EH (cell line): ENCODE results near the gene UNC5CL.

Source experiments
- DNase-seq: peaks from one replicate; pipeline ENCODE4 v3.0.0-alpha.2; 2015; ENCODE audit warnings: low read depth

UNC5CL gene

DNA sequence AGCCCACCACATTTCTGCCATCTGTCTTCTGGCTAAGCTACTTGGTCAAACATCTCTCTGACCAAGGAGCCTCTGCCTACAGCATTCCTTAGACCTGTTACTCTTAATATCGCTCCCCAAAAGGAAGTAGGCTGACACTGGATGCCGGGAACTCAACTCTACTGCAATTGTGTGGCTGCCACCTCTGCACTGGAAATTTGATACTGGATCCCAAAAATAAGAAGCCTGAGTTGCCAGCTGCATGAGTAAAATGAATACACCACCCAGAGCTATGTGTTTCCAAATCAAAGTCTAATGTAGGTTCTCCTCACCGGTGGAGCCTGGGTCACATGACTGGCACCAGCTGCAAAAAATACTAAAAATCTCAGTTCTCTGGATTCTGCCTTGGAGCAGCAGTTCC lies 36.9 kb downstream of the UNC5CL start:
- DNase-seq: no peak

DNA sequence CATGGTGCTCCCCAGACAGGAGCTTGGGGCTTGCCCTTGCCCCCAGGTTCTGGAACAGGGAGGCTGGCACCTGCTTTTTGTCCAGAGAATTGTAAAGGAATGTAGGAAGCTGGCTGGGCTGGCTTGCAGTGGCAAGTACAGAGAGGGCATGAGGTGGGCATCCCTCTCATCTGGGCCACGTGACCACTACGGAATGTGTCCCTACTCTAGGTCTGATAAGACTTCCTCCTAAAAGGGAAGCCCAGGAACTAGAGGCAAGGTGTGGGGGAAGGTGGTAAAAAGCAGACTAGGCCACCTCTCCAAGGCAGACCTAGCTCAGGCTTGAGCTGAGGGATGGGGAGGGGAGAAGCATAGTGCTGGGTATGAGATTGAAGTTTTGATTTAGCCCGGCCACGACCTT lies 38.8 kb downstream of the UNC5CL start:
- no peak for DNase-seq

DNA sequence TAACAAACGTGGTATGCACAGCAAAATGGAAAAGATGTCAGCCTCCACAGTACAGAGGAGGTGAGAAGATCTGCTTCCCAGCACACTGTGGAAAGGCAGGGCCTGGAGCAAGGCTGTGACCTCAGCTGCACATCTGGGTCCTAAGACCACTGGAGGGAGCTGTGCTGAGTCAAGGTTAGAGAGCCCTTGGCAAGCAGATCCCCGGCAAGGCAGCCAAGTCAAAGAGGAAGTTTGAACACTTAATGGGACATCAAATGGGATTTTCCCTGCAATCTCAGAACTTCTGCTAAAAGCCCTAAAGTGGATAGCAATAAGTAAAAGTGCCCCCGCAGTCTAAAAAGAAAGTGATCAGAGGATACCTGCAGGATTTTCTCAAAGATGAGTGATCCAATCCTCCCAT lies 39.5 kb downstream of the UNC5CL start:
- DNase-seq: peak; percentile 56

GRCh38 chr6:40998661-40999060 lies 40.4 kb downstream of the UNC5CL start:
- no peak for DNase-seq

- peak; percentile 73 for DNase-seq
Measured at GRCh38 chr6:40997234-40997957, 41.6 kb downstream of the UNC5CL start.

- peak; percentile 21 for DNase-seq
Measured at GRCh38 chr6:40996591-40997233, 42.3 kb downstream of the UNC5CL start.

DNA sequence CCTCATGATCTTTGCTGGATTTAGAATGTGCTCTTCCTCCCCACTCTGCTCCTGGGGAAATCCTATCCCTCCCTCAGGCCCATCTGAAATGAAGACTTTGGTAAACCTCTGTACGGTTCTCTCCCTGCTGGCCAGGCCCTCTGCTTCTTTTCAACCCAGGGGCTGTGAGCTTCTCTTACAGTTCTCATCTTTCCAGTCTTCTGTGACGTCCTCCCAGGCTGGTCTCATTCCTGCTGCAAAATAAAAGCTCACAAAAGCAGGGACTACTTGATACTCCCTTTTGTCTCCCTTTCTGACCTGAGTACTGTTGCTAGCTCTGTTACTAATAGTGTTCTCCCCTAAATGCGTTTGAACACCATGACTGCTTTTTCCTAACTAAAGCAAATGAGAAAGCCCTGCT lies 46.3 kb downstream of the UNC5CL start:
- no peak for DNase-seq

- DNase-seq: peak; percentile 3
Measured at GRCh38 chr6:40990301-40990700, 48.7 kb downstream of the UNC5CL start.

DNA sequence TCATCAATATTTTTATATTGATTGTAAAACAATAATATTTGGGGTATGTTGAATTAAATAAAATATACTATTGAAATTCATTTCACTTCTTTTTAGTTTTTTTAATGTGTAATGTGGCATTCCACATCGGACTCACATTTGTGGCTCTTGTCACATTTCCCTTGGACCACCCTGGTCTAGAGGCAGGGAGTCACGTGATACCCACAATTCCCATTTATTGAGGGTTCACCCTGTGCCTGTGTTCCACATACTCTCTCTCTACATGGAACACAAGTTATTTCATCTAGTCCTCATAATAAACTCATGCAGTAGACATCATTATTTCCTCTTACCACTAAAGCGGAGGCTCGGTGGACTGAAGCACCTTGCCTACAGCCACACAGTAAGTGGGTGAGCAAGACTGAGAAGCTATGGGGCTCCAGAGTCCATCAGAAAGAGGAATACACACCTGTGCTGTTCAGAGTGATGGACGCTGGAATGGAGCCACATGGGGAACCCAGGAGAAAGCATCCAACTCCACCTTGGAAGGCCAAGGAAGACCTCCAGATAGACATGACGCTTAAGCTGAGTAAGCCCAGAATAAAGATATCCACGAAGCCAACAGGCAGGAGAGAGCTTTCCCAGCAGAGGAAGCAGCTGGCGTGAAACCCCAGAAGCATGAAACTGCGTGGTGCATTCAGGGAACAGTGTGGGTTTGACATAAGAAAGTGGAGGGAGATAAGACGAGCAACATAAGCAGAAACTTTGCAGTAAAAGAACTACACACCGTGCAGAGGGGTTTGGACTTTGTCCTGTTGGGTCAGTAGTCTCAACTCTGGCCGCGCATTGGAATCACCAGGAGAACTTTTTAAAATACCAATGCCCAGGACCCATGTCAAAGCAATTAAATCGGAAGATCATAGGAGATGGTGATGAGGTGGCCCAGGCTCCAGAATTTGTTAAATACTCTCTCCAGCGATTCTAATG lies 49.5 kb downstream of the UNC5CL start:
- no peak for DNase-seq

GRCh38 chr6:40988634-40989033 lies 50.4 kb downstream of the UNC5CL start:
- no peak for DNase-seq

DNA sequence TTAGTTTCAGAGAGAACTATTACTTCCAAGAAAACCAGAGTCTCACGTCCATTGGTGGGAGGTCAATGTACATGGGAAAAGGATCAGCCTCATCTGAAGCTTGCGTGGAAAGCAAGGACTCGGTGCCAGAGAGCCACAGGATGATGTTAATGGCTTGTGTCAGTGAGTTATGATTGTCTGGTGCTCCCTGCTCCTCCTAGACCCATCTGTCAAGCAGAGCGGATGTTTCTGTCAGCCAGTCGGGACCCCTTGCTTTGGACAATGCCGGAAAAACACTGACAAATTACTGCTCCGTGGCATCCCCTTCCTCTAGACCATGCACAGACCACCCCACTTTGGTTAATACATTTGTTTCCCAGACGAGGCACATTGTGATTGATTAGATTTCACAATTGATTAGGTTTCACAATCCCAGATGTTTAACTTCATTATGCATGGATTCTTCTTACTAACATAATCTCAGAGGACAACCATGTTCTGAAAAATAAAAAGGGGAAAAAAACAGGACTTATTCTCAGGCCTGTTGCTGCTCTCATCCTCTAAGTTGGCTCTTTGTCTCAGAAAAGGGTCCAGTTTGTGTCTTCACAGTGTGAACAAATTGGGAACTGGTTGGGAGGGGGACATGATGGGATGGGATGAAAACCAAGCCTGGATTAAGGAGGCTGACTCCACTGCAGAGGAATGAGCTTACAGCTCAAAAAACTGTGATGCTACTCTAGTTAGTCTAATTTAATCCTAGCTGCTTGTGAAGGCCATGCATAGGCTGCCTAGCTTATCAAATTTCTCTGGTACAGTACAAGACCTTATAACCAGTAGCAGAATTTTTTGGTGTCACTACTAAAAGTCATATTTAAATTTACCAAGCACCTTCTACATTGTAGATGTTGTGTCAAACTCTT lies 51.9 kb downstream of the UNC5CL start:
- DNase-seq: no peak

GRCh38 chr6:40986364-40986763 lies 52.7 kb downstream of the UNC5CL start:
- DNase-seq: peak; percentile 20

DNA sequence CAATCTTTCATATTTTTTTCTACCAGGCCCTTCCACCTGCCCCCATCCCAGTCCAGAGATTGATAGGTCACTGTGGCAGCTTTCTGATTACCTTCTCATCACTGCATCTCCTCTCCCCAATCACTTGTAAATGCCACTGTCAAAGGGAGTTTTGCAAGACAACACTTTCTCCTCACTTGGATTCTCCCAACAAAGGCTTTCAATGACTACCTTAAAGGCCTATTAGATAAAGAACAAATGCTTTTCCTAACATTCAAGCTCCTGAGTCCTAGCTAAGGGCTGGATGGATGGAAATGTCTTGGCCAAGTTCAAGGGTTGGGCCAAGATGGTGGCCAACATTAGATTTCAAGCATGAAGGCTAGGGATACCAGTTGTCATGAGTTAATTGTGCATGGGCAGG lies 55.3 kb downstream of the UNC5CL start:
- DNase-seq: no peak

DNA sequence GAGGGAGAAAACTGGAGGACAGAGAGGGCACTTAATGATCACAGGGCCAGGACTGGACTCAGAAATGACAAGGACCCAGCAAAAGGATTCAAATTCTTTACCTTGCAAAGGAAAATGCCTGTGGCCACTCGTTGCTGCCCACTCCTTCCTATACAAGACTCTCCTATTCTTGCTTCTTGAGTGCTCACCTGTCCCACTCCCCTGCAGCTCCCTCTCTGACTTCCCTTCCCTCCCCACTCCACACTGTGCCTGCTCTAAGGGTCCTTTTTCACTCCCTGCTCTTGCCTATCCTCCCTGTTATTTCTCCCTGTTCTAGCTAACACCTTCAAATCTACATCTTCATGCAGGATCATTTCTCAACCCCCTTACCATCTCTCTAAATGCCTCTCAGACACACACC lies 56.1 kb downstream of the UNC5CL start:
- DNase-seq: no peak

DNA sequence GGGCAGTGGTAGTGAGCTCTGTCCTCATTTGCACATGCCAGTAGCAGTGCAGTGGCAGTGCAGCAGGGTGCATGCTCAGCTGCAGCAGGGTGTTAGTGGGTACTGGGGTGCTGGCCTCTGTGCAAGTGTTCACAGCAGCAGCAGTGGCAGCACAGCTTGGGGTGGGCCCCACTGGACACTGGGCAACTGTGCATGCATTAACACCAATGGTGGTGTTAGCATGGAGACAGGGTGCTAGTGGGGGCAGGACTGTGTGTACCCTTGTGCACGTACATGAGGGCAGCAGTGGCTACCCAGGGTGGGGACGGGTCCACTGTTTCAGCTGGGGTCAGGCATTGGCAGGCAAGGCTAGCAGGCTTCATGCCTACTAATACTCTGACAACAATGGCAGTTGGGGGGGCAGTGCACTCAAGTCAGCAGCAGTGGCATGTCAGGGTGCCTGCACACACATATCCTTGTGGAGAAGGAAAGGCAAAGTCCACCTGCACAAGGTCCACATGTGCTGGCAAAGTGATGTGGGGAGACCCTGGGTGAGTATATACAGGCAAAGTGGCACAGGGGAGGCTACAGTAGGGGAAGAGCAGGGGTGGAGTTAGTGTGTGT lies 60.2 kb downstream of the UNC5CL start:
- DNase-seq: no peak

- no peak for DNase-seq
Measured at GRCh38 chr6:40977695-40978094, 61.3 kb downstream of the UNC5CL start.

DNA sequence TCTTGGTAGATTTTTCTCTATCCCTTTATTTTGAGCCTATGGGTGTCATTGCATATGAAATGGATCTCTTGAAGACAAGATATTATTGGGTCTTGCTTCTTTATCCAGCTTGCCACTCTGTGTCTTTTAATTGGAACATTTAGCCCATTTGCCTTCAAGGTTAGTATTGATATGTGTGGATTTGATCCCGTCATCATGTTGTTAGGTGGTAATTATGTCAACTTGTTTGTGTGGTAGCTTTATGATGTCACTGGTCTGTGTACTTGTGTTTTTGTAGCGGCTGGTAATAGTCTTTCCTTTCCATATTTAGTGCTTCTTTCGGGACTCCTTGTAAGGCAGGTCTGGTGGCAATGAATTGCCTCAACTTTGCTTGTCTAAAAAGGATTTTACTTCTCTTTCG lies 61.9 kb downstream of the UNC5CL start:
- no peak for DNase-seq
